ENCODE data around the gene SENP3.

Gene SENP3

GRCh38 chr17:7528842-7529241 is 32.9 kb upstream of the SENP3 start:
- no peak overlapping the region for H3K4me3 ChIP-seq (ENCODE audit: control insufficient read depth, low read depth, low read length)
- DNase-seq (ENCODE audit: low read depth) = no peak
- no peak for TF ChIP-seq CTCF (IDR thresholded peaks at IDR 0.05; ENCODE audit: control insufficient read depth, insufficient read depth, low read depth, low read length, missing control alignments)

GRCh38 chr17:7530023-7530900 is 31.5 kb upstream of the SENP3 start:
- no peak overlapping the region for H3K4me3 ChIP-seq (ENCODE audit: control insufficient read depth, low read depth, low read length)
- no peak for DNase-seq (ENCODE audit: low read depth)
- no peak for TF ChIP-seq CTCF (IDR thresholded peaks at IDR 0.05; ENCODE audit: control insufficient read depth, insufficient read depth, low read depth, low read length, missing control alignments)

- TF ChIP-seq CTCF (IDR thresholded peaks at IDR 0.05; ENCODE audit: control insufficient read depth, insufficient read depth, low read depth, low read length, missing control alignments) = no peak
- no peak for DNase-seq (ENCODE audit: low read depth)
- H3K4me3 ChIP-seq (ENCODE audit: control insufficient read depth, low read depth, low read length) = no peak overlapping the region
These were observed 23.7 kb upstream of the SENP3 start for GRCh38 chr17:7538050-7538449.

- no peak overlapping the region for H3K4me3 ChIP-seq (ENCODE audit: control insufficient read depth, low read depth, low read length)
- no peak for TF ChIP-seq CTCF (IDR thresholded peaks at IDR 0.05; ENCODE audit: control insufficient read depth, insufficient read depth, low read depth, low read length, missing control alignments)
- DNase-seq (ENCODE audit: low read depth) = no peak
These were observed 22.7 kb upstream of the SENP3 start for GRCh38 chr17:7538891-7539545.

GRCh38 chr17:7541074-7541621 is 20.6 kb upstream of the SENP3 start:
- no peak for TF ChIP-seq CTCF (IDR thresholded peaks at IDR 0.05; ENCODE audit: control insufficient read depth, insufficient read depth, low read depth, low read length, missing control alignments)
- no peak overlapping the region for H3K4me3 ChIP-seq (ENCODE audit: control insufficient read depth, low read depth, low read length)
- no peak for DNase-seq (ENCODE audit: low read depth)

- H3K4me3 ChIP-seq (ENCODE audit: control insufficient read depth, low read depth, low read length) = no peak overlapping the region
- no peak for TF ChIP-seq CTCF (IDR thresholded peaks at IDR 0.05; ENCODE audit: control insufficient read depth, insufficient read depth, low read depth, low read length, missing control alignments)
- no peak for DNase-seq (ENCODE audit: low read depth)
These were observed 16.8 kb upstream of the SENP3 start for GRCh38 chr17:7544911-7545310.
